H9 (cell line): ENCODE measurements around the gene ADSS1. TPM values are rescaled to one million over a fixed set of nuclear protein-coding genes. Genes with fewer than 3 reads are reported as not detected.

ENCODE experiments used
- DNase-seq: peaks from one replicate; pipeline ENCODE4 v3.0.0-alpha.2; 2017
- H2AFZ ChIP-seq: one replicate; pipeline ENCODE4 v1.6.1; 2013; ENCODE audit warnings: mild to moderate bottlenecking, low read length, control low read depth, moderate library complexity
- H2AK5ac ChIP-seq: 2 replicates; pipeline ENCODE4 v1.6.1; 2013; ENCODE audit warnings: low read length, control low read depth, mixed read lengths; ENCODE audit not compliant: insufficient read length
- H2BK120ac ChIP-seq: one replicate; pipeline ENCODE4 v1.6.1; 2013; ENCODE audit warnings: low read depth, mild to moderate bottlenecking, low read length, control low read depth, inconsistent platforms; ENCODE audit not compliant: poor library complexity, severe bottlenecking
- H2BK12ac ChIP-seq: 2 replicates; pipeline ENCODE4 v1.6.1; 2013; ENCODE audit warnings: low read length, control low read depth, mixed read lengths, low read depth; ENCODE audit not compliant: insufficient read length
- H2BK15ac ChIP-seq: 2 replicates; pipeline ENCODE4 v1.6.1; 2013; ENCODE audit warnings: low read depth, low read length, control low read depth
- H2BK20ac ChIP-seq: one replicate; pipeline ENCODE4 v1.6.1; 2013; ENCODE audit warnings: low read depth, mild to moderate bottlenecking, low read length, control low read depth, inconsistent platforms; ENCODE audit not compliant: poor library complexity, severe bottlenecking
- H2BK5ac ChIP-seq: 2 replicates; pipeline ENCODE4 v1.6.1; 2013; ENCODE audit warnings: low read length, control low read depth, mixed read lengths; ENCODE audit not compliant: insufficient read length
- H3K14ac ChIP-seq: 2 replicates; pipeline ENCODE4 v1.6.1; 2013; ENCODE audit warnings: low read length, control low read depth; ENCODE audit not compliant: insufficient read depth
- H3K18ac ChIP-seq: 2 replicates; pipeline ENCODE4 v1.6.1; 2013; ENCODE audit warnings: low read depth, mild to moderate bottlenecking, mixed read lengths, low read length, control low read depth; ENCODE audit not compliant: insufficient read length
- H3K23ac ChIP-seq: 2 replicates; pipeline ENCODE4 v1.6.1; 2013; ENCODE audit warnings: low read length, control low read depth, mixed read lengths, low read depth; ENCODE audit not compliant: insufficient read length
- H3K23me2 ChIP-seq: 2 replicates; pipeline ENCODE4 v1.6.1; 2013; ENCODE audit warnings: low read depth, mild to moderate bottlenecking, mixed read lengths, low read length, control low read depth; ENCODE audit not compliant: insufficient read length, poor library complexity, severe bottlenecking
- H3K27ac ChIP-seq: 2 replicates; pipeline ENCODE4 v1.5.1; 2013; ENCODE audit warnings: low read length, control low read depth, mixed read lengths, low read depth; ENCODE audit not compliant: insufficient read length
- H3K27me3 ChIP-seq: 2 replicates; pipeline ENCODE4 v1.6.1; 2013; ENCODE audit warnings: low read length, control low read depth, inconsistent platforms; ENCODE audit not compliant: insufficient read depth
- H3K4ac ChIP-seq: 2 replicates; pipeline ENCODE4 v1.6.1; 2013; ENCODE audit warnings: low read depth, mild to moderate bottlenecking, control low read depth, inconsistent platforms, low read length, moderate library complexity
- H3K4me1 ChIP-seq: 2 replicates; pipeline ENCODE4 v1.6.1; 2013; ENCODE audit warnings: low read length, control low read depth, inconsistent platforms; ENCODE audit not compliant: insufficient read depth
- H3K4me2 ChIP-seq: 2 replicates; pipeline ENCODE4 v1.6.1; 2013; ENCODE audit warnings: low read length, control low read depth, mixed read lengths; ENCODE audit not compliant: insufficient read length, insufficient read depth
- H3K56ac ChIP-seq: 2 replicates; pipeline ENCODE4 v1.6.1; 2013; ENCODE audit warnings: low read depth, mild to moderate bottlenecking, mixed read lengths, low read length, control low read depth; ENCODE audit not compliant: insufficient read length
- H3K79me1 ChIP-seq: 2 replicates; pipeline ENCODE4 v1.6.1; 2013; ENCODE audit warnings: low read depth, mild to moderate bottlenecking, moderate library complexity, low read length, control low read depth, inconsistent platforms; ENCODE audit not compliant: insufficient read depth, poor library complexity, severe bottlenecking
- H3K79me2 ChIP-seq: 2 replicates; pipeline ENCODE4 v1.6.1; 2013; ENCODE audit warnings: low read length, control low read depth, inconsistent platforms; ENCODE audit not compliant: insufficient read depth
- H3K9ac ChIP-seq: 2 replicates; pipeline ENCODE4 v1.6.1; 2013; ENCODE audit warnings: low read length, control low read depth, mixed read lengths; ENCODE audit not compliant: insufficient read length; ENCODE audit errors: extremely low read depth
- H3K9me3 ChIP-seq: one replicate; pipeline ENCODE4 v1.6.1; 2013; ENCODE audit warnings: low read depth, low read length, inconsistent platforms; ENCODE audit not compliant: control insufficient read depth
- H3T11ph ChIP-seq: one replicate; pipeline ENCODE4 v1.6.1; 2013; ENCODE audit warnings: mild to moderate bottlenecking, low read length, control low read depth, inconsistent platforms
- H4K20me1 ChIP-seq: one replicate; pipeline ENCODE4 v1.6.1; 2013; ENCODE audit not compliant: control insufficient read depth, insufficient read length, insufficient read depth
- H4K5ac ChIP-seq: 2 replicates; pipeline ENCODE4 v1.6.1; 2013; ENCODE audit warnings: low read depth, mild to moderate bottlenecking, mixed read lengths, low read length, control low read depth; ENCODE audit not compliant: insufficient read length
- H4K8ac ChIP-seq: replicated peaks from 2 replicates; pipeline ENCODE4 v1.6.1; 2013; ENCODE audit warnings: low read length, control low read depth, mixed read lengths, low read depth; ENCODE audit not compliant: insufficient read length
- H4K91ac ChIP-seq: 2 replicates; pipeline ENCODE4 v1.6.1; 2013; ENCODE audit warnings: low read depth, mild to moderate bottlenecking, moderate library complexity, mixed read lengths, low read length, control low read depth; ENCODE audit not compliant: insufficient read length
- H3K27ac Mint-ChIP-seq, 3 experiments: 2 replicates in 2 of 3; 3 replicates in 1 of 3; pipeline ENCODE4 v1.8.0; 2020 to 2021; ENCODE audit warnings: mixed read lengths in 3 of 3, mild to moderate bottlenecking in 1 of 3, moderate library complexity in 1 of 3
- H3K27me3 Mint-ChIP-seq: 2 replicates; pipeline ENCODE4 v1.8.0; 2021; ENCODE audit warnings: low read depth, mild to moderate bottlenecking, moderate library complexity, mixed read lengths
- H3K36me3 Mint-ChIP-seq, 3 experiments: 2 replicates in 2 of 3; 3 replicates in 1 of 3; pipeline ENCODE4 v1.8.0; 2020 to 2021; ENCODE audit warnings: low read depth in 3 of 3, mixed read lengths in 3 of 3; ENCODE audit not compliant: insufficient read depth in 1 of 3
- H3K4me1 Mint-ChIP-seq, 2 experiments: 2 replicates each; pipeline ENCODE4 v1.8.0; 2020; ENCODE audit warnings: mixed read lengths in 2 of 2
- H3K4me3 Mint-ChIP-seq, 2 experiments: 2 replicates in 1 of 2; 3 replicates in 1 of 2; pipeline ENCODE4 v1.8.0; 2020 to 2021; ENCODE audit warnings: mild to moderate bottlenecking in 2 of 2, mixed read lengths in 2 of 2, moderate library complexity in 1 of 2
- H3K9me3 Mint-ChIP-seq, 2 experiments: 2 replicates in 1 of 2; 3 replicates in 1 of 2; pipeline ENCODE4 v1.8.0; 2020; ENCODE audit warnings: mild to moderate bottlenecking in 2 of 2, mixed read lengths in 2 of 2, moderate library complexity in 1 of 2
- WGBS: extraction: QIAGEN DNeasy Blood & Tissue Kit; methylation state at CpG from one replicate; pipeline ENCODE4 v1.1.7; 2013; ENCODE audit warnings: missing lambda C conversion rate, low lambda C conversion rate, mixed read lengths; ENCODE audit not compliant: insufficient read length; ENCODE audit errors: extremely low coverage; 5-methylcytosine and 5-hydroxymethylcytosine counted together
- total RNA-seq: library from RNA; stranded (reverse); gene quantifications from 2 replicates; pipeline ENCODE4 v1.2.1, GENCODE V29; 2021
- TF ChIP-seq, protein P1 (sequence below): fragments of 200-600 bp; sonication (generic); conservative IDR thresholded peaks from 3 replicates; pipeline ENCODE4 v1.8.0; 2021; ENCODE audit warnings: antibody characterized with exemption, mild to moderate bottlenecking

The ADSS1 gene
- total RNA-seq, 1 experiment from 2014 or later, result 8.5 TPM

DNA sequence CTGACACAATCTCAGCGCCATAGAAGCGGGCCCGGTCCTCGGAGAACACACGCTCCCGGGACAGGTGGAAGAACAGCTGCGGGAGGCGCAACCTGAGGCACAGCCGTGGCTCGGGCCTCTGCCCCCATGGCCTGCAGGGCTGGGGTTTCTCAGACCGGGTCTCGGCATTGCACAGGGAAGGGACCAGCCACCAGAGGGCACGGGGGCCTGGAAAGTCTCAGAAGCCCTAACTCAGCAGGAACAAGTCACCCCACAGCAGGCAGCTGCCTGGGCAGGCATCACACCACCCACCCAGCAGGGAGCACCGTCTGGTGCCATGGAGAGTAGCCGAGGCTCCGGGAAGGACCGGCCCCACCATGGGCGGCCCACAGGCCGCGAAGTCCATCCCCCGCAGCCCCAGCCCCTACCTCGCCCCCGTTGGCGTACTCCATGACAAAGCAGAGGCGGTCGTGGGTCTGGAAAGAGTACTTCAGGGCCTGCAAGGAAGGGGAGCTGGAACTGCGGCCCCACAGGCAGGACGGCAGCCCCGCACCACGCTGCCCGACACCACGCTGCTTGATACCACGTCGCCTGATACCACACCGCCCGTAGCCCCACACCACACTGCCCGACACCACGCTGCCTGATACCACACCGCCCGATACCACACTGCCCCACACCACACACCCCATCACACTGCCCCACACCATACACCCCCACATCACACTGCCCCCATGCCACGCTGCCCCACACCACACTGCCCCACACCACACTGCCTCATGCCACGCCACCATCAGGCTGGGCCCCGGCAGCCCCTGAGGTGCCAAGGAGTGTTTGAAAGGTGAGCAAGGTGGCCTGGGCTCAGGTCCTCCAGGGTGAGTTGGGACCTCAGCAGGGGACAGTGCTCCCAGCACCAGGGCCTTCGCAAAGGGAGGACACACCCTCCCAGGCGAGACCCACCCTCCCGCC is 49.8 kb downstream of the ADSS1 start:
- no peak overlapping the region for H3K18ac ChIP-seq
- no peak overlapping the region for H3K4me3 Mint-ChIP-seq
- H4K91ac ChIP-seq, result no peak overlapping the region
- H3K4ac ChIP-seq, result no peak overlapping the region
- H4K20me1 ChIP-seq, result no peaks in the 10 kb centered on the region
- H3K9me3 Mint-ChIP-seq, result peaks cover 0 to 9% of the 10 kb centered on the region in 2 experiments; a peak in 4 of 5 replicates
- H3K79me2 ChIP-seq, result no peaks in the 10 kb centered on the region
- no peak overlapping the region for H2BK120ac ChIP-seq
- TF ChIP-seq, protein P1, sequence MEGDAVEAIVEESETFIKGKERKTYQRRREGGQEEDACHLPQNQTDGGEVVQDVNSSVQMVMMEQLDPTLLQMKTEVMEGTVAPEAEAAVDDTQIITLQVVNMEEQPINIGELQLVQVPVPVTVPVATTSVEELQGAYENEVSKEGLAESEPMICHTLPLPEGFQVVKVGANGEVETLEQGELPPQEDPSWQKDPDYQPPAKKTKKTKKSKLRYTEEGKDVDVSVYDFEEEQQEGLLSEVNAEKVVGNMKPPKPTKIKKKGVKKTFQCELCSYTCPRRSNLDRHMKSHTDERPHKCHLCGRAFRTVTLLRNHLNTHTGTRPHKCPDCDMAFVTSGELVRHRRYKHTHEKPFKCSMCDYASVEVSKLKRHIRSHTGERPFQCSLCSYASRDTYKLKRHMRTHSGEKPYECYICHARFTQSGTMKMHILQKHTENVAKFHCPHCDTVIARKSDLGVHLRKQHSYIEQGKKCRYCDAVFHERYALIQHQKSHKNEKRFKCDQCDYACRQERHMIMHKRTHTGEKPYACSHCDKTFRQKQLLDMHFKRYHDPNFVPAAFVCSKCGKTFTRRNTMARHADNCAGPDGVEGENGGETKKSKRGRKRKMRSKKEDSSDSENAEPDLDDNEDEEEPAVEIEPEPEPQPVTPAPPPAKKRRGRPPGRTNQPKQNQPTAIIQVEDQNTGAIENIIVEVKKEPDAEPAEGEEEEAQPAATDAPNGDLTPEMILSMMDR, result peak; percentile 32; the same call in 2 of the 3 replicates
- H3K36me3 Mint-ChIP-seq, result peaks cover 34 to 50% (median 49%) of the 10 kb centered on the region in 3 experiments
- no peak overlapping the region for H4K5ac ChIP-seq
- no peak overlapping the region for H3K27ac Mint-ChIP-seq
- H2BK12ac ChIP-seq, result no peak overlapping the region
- no peak overlapping the region for H3K4me2 ChIP-seq
- H2AFZ ChIP-seq, result no peak overlapping the region
- H2BK15ac ChIP-seq, result no peak overlapping the region
- peaks cover 10 to 11% of the 10 kb centered on the region in 2 experiments for H3K4me1 Mint-ChIP-seq
- no peak overlapping the region for H3K56ac ChIP-seq
- no peak overlapping the region for H2BK5ac ChIP-seq
- H3K23me2 ChIP-seq, result peaks cover under 1% of the 10 kb centered on the region
- no peak overlapping the region for H3K23ac ChIP-seq
- no CpG with 5 or more reads among the region's 46 CpGs for WGBS
- H3K27me3 ChIP-seq, result no peaks in the 10 kb centered on the region
- no peaks in the 10 kb centered on the region for H3K4me1 ChIP-seq
- H3K27me3 Mint-ChIP-seq, result no peaks in the 10 kb centered on the region
- no peak overlapping the region for H2AK5ac ChIP-seq
- no peaks in the 10 kb centered on the region for H3K9me3 ChIP-seq
- H3K9ac ChIP-seq, result no peak overlapping the region
- no peak for DNase-seq
- H3K14ac ChIP-seq, result no peak overlapping the region
- H3K79me1 ChIP-seq, result no peaks in the 10 kb centered on the region
- no peak overlapping the region for H3K27ac ChIP-seq
- H4K8ac ChIP-seq, result no peak overlapping the region
- H2BK20ac ChIP-seq, result no peak overlapping the region
- H3T11ph ChIP-seq, result no peak overlapping the region
